Stimulated activated CD4-positive, alpha-beta T cell treated with anti-CD3 and anti-CD28 coated beads, Interleukin-1b, Interleukin-23, amount 100 ng/mL, for 24 hours (primary cell): ENCODE data around the gene TRMT112.

Source experiments
- DNase-seq, 4 experiments: peaks; one replicate each; pipeline ENCODE4 v3.0.0-alpha.2; 2020; ENCODE audit warnings: low read depth in 4 of 4, low spot score in 1 of 4

TRMT112 gene

DNA sequence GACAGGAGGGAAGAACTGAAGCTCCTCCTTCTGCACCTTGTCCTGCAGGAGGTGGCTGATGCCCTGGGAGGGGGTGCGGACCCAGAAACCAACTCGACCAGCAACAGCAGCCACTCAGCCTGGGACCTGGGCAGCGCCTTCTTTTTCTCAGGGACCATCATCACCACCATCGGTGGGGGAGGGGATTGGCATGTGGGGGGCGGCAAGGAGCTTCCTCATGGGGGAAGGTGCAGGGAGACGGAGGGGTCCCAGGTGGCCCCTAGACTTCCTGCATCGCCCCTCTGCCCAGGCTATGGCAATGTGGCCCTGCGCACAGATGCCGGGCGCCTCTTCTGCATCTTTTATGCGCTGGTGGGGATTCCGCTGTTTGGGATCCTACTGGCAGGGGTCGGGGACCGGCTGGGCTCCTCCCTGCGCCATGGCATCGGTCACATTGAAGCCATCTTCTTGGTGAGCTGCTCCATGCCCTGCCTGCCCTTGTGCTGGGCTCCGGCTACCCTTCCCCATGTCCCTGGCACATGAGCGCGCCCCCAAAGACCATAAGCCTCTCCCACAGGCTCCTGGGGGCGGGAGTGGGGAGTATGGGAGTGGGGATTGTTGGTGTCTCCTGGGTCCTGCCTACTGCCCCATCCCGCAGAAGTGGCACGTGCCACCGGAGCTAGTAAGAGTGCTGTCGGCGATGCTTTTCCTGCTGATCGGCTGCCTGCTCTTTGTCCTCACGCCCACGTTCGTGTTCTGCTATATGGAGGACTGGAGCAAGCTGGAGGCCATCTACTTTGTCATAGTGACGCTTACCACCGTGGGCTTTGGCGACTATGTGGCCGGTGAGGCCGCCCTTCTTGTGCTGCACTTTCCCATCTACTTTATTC is 20.3 kb downstream of the TRMT112 start:
- DNase-seq, result no peak

DNA sequence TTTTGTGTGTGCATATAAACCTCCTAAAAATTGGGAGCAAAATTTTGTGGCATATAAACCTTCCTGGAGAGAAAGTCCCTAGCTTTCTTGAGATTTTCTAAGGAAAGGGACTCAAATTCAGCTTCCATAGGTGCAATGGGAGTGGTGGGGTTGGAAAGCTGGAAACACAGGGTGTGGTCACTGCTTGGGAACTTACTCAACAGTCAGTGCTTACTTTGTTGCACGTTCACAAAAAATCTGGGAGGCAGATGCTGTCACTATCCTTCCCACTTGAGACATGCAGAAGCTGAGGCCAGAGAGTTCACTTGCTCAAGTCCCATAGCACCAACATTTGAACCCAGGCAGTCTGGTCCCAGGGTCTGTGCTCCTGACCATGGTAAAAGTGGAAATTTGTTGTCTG is 21.1 kb downstream of the TRMT112 start:
- DNase-seq, result no peak

GRCh38 chr11:64295760-64296159 is 21.6 kb downstream of the TRMT112 start:
- no peak for DNase-seq

- no peak for DNase-seq
Observed at GRCh38 chr11:64294774-64295173, 22.6 kb downstream of the TRMT112 start.

- DNase-seq, result no peak
Observed at GRCh38 chr11:64292460-64293254, 24.7 kb downstream of the TRMT112 start.

DNA sequence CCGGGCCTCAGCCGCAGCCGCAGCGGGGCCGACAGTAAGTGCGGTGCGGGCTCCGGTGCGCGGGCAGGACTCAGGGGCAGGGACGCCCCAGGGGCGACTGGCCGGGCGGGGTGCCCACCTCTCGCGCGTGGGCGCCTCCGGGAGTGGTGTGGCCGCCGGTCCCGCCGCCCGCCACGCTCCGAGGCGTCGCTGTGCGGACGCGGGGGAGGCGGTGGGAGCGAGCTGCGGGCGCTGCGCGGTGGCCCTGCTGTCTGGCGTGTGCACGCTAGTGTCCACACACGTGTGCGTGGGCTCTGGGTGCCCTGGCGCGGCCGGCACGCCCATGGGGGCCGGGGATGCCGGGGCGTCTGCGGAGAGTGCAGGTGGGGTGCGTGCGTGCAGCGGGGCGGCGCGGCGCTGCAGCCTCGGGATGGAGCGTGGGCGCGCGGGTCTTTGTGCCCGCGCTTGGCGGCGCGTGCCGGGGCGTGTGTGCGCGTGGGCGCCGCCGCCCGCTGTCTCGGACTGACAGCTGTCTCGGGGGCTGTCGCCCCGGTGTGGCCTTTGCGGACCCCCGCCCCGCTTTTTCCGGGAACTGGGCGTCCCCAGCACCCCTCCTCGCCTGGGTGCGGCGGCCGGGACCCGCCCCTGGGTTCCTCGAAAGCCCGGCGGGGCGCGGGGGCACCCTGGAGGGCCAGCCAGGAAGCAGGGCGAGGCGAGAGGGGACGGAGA is 25.5 kb downstream of the TRMT112 start:
- no peak for DNase-seq

GRCh38 chr11:64291262-64291751 is 26.1 kb downstream of the TRMT112 start, which contains the start of gene KCNK4:
KCNK4 (plus strand) TSS chr11:64291302; CDS start chr11:64293019, 1,717 bp downstream.
- DNase-seq, result no peak

DNA sequence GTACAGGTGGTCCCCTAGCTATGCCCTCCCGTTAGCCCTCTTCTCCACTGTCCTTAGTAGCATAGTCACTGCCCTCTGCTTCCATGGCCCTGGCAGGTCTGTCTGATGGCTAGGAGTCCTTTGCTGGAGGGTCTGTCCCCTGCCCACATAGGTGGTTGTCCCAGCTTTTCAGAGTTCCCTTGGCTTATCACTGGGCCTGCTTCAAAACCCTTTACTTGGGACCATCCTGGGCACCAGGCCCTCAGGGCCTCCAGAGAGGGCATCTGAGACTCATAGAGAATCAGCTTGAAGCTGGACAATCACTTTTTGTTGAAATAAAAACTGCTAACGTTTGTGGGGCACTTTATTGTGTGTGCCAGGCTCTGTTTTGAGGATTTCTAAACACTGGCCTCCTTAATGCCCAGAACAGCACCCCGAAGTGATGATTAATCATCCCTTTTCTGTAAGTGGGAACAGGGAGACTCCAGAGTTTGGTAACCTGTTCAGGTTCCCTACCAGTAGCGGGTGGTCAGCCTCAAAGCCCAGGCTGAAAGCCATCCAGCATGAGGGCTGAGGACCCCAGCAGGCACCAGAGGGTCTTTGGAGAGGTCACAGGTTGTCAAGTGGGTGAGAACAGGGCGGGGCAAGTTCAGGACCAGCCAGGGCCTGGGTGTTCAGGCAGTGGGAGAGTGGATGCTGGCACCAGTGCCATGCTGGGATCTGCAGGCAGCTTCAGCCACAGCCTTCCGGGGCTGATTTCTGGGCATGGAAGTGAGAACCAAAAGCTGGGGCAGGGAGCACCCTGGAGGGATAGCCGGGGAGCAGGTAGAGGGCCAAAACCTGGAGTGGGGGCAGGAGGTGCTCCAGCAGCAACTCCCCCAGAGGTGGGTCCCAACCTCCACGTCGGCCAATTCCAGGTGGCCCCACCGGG is 26.8 kb downstream of the TRMT112 start:
- no peak for DNase-seq

DNA sequence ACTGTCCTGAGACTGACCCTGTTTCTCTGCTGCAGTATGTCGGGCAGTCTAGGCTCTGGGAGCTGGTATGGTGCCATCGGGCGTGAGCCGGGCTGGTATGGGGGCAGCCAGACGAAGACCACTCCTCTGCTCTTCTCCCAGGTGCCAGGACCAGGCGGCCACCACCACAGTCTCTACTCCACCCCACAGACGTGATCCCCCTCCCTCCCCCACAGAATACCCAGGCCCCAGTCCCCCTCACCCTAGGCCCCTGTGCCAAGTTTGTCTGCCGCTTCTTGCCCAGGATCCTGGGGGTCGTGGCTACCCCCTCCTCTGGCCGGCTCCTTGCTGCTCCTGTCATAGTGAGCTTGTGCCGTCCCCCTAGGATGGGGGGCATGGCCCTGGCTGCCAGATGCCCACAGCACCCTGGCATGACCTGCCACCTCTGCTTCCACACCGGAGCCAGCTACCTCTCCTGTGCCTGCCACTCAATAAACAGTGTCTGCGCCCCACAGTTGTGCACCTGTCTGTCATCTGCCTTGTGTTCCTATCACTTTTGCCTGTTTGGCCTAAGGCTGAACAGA is 28.3 kb downstream of the TRMT112 start:
- DNase-seq, result no peak

- DNase-seq, result no peak
Observed at GRCh38 chr11:64288353-64288750, 29.0 kb downstream of the TRMT112 start.

DNA sequence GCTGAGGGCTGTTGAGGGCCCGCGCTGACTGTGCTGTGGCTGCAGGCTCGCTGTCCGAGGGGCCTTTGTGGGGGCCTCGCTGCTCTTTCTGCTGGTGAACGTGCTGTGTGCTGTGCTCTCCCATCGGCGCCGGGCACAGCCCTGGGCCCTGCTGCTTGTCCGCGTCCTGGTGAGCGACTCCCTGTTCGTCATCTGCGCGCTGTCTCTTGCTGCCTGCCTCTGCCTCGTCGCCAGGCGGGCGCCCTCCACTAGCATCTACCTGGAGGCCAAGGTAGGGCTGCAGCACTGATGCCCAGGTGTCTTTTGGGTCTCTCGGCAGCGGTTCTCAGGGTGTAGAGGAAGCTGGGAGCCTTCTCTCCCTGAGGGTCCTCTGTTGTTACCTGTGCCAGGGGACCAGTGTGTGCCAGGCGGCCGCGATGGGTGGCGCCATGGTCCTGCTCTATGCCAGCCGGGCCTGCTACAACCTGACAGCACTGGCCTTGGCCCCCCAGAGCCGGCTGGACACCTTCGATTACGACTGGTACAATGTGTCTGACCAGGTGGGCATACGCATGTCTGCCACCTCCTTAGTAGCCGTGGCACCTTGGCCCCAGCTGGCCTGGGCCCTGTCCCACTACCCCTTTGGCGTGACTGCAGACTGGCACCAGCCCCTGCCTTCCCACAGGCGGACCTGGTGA is 29.5 kb downstream of the TRMT112 start:
- no peak for DNase-seq

DNA sequence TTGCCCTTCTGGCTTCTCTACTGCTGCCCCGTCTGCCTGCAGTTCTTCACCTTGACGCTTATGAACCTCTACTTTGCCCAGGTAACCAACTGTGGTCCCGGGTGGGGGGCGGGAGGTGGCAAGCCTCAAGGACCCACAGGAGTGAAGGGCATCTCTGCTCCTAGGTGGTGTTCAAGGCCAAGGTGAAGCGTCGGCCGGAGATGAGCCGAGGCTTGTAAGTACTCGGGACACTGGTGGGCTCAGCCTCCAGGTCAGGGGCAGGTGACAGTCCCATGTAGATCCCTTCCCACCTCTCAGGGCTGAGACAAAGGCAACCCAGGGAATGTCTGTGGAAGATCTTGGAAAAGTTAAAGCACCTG is 30.6 kb downstream of the TRMT112 start:
- DNase-seq, result no peak

DNA sequence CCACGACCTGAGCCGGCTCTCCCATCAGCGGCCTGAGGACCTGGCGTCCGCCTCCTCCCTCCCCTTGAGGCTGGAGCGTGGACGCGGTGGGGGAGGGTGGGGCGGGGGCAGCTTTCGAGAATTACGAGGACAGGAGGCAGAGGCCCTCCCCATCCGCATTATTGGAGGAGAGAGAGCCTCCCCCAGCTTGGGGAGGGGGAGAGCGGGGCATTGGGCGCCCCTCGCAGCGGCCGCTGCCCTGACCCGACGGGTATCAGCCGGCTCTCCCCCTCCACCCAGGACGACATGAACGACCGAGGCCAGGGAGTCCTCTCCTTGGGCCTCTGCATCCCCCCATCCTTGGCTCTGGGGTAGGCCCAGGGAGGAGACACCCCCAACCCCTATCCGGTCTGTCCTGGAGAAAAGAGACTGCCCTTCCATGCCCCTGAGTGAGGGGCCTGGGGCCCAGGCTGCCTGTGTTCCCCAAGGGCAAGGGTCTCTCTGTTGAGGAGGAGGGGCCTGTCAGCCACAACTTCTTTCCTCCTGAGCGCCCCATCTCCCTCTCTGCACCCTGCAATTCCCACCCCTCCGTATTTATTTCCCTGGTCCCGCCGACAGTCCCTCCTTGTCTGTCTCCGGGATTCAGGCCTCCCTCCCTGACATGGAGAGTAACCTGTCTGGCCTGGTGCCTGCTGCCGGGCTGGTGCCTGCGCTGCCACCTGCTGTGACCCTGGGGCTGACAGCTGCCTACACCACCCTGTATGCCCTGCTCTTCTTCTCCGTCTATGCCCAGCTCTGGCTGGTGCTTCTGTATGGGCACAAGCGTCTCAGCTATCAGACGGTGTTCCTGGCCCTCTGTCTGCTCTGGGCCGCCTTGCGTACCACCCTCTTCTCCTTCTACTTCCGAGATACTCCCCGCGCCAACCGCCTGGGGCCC is 31.2 kb downstream of the TRMT112 start:
- DNase-seq, result no peak

- DNase-seq, result peak; percentile 79 to 90 (median 86)
Observed at GRCh38 chr11:64284962-64285884, 32.1 kb downstream of the TRMT112 start, which contains the start of gene GPR137. GPR137 (plus strand) TSS chr11:64285848; CDS start chr11:64286525, 677 bp downstream.

GRCh38 chr11:64284048-64284961 is 33.1 kb downstream of the TRMT112 start, which contains the start of gene BAD:
BAD (minus strand) TSS chr11:64284665; CDS start chr11:64284368, 297 bp downstream.
- DNase-seq, result peak; percentile 84 to 93 (median 88)

- no peak for DNase-seq
Observed at GRCh38 chr11:64283092-64283491, 34.3 kb downstream of the TRMT112 start.
